KOPT-K1 (cell line): ENCODE data around the gene CTDP1.
"Not testable (repeated sequence)": the region's sequence is repeated elsewhere in the genome, so short reads cannot be mapped to it uniquely, and the experiment has no call there.

Experiments used
- H3K27ac ChIP-seq: fragments of 200-600 bp; sonication (generic); 2 replicates; pipeline ENCODE4 v1.5.1; 2016; ENCODE audit warnings: antibody characterized with exemption, mild to moderate bottlenecking, low read depth, low read length; ENCODE audit not compliant: poor library complexity, severe bottlenecking
- H3K36me3 ChIP-seq: fragments of 200-600 bp; sonication (generic); 2 replicates; pipeline ENCODE4 v1.5.1; 2017; ENCODE audit warnings: antibody characterized with exemption, mild to moderate bottlenecking, low read length, moderate library complexity; ENCODE audit not compliant: insufficient read depth
- H3K9me3 ChIP-seq: fragments of 200-600 bp; sonication (generic); 2 replicates; pipeline ENCODE4 v1.5.1; 2017; ENCODE audit warnings: antibody characterized with exemption, low read length, mild to moderate bottlenecking; ENCODE audit not compliant: insufficient read depth, poor library complexity, severe bottlenecking

CTDP1 gene

DNA sequence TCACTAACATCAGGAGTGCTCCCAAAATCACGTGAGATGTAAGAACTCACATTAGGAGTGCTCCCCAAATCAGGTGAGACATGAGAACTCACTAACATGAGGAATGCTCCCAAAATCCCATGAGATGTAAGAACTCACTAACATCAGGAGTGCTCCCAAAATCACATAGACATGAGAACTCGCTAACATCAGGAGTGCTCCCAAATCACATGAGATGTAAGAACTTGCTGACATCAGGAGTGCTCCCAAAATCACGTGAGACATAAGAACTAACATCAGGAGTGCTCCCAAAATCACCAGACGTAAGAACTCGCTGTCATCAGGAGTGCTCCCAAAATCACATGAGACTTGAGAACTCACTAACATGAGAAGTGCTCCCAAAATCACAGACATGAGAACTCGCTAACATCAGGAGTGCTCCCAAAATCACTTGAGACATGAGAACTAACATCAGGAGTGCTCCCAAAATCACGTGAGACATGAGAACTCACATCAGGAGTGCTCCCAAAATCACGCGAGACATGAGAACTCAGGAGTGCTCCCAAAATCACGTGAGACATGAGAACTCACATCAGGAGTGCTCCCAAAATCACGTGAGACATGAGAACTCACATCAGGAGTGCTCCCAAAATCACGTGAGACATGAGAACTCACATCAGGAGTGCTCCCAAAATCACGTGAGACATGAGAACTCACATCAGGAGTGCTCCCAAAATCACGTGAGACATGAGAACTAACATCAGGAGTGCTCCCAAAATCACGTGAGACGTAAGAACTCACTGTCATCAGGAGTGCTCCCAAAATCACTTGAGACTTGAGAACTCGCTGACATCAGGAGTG, 52.5 kb downstream of the CTDP1 start:
- not testable (repeated sequence) for H3K27ac ChIP-seq, H3K9me3 ChIP-seq
- H3K36me3 ChIP-seq: peaks cover 95% of the 10 kb centered on the region

DNA sequence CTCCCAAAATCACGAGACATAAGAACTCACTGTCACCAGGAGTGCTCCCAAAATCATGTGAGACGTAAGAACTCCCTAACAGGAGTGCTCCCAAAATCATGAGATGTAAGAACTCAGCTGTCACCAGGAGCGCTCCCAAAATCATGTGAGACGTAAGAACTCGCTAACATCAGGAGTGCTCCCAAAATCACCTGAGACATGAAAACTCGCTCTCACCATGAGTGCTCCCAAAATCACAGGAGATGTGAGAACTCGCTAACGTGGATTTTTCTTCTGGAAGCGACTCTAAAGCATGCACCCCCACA, 53.1 kb downstream of the CTDP1 start:
- Histone ChIP-seq H3K27ac (no peak overlapping the region), H3K9me3 (peaks cover 7% of the 10 kb centered on the region), H3K36me3 (peaks cover 95% of the 10 kb centered on the region)

DNA sequence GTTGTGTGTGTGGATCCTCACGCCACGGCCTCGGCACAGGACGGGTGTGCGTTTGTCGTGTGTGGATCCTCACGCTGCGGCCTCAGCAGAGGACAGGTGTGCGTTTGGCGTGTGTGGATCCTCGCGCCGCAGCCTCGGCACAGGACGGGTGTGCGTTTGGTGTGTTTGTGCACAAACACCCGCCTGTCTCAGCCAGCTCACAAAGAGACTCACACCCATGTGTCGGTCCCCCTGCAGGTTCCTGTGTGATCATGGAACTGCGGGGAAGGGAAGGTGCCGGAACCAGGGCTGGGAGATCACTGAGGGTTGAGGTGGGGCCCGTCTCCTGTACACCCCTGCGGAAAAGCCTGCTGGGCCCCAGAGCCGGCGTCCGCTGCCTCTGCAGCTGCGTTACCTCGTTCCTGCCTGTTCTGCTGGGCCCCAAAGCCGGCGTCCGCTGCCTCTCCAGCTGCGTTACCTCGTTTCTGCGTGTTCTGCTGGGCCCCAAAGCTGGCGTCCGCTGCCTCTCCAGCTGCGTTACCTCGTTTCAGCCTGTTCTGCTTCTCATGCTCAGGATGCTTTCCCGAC, 53.6 kb downstream of the CTDP1 start:
- Histone ChIP-seq H3K9me3 (peaks cover 7% of the 10 kb centered on the region), H3K27ac (no peak overlapping the region), H3K36me3 (peaks cover 94% of the 10 kb centered on the region)

DNA sequence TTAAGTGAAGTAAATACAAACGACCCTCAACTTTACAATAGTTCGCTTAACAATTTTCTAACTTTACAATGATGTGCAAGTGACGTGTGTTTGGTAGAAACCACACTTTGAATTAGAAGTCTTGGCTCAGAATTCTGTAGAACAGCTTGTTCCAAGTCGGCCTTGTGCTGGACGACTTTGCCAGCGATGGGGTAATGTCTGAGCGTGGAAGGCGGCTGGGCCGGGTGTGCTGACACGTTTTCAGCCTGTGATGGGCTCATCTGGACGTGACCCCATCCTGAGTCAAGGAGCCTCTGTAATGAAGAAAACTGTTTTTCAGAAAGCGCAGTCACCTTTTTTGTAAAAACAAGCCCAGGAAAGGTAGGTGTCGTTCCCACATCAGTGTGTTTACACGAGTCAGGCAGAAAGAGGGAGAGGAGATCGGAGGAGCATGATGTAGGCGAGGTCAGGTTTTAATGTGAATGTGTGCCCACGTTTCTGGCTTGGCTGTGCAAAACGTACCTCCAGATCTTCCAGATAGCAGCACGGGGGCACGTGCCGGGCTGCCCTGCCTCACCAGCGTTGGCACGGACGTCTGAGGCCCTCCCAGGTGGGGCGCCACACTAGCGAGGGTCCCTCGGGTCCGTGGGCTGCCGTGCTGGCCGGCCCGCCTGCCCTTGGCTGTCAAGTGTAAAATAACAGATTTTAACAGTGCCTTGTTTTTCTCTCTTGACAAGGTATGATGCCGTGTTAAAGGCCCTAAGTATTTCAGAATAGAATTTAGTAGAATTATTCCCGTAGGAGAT, 54.6 kb downstream of the CTDP1 start:
- Histone ChIP-seq H3K27ac (no peak overlapping the region), H3K9me3 (peaks cover 7% of the 10 kb centered on the region), H3K36me3 (peaks cover 94% of the 10 kb centered on the region)

DNA sequence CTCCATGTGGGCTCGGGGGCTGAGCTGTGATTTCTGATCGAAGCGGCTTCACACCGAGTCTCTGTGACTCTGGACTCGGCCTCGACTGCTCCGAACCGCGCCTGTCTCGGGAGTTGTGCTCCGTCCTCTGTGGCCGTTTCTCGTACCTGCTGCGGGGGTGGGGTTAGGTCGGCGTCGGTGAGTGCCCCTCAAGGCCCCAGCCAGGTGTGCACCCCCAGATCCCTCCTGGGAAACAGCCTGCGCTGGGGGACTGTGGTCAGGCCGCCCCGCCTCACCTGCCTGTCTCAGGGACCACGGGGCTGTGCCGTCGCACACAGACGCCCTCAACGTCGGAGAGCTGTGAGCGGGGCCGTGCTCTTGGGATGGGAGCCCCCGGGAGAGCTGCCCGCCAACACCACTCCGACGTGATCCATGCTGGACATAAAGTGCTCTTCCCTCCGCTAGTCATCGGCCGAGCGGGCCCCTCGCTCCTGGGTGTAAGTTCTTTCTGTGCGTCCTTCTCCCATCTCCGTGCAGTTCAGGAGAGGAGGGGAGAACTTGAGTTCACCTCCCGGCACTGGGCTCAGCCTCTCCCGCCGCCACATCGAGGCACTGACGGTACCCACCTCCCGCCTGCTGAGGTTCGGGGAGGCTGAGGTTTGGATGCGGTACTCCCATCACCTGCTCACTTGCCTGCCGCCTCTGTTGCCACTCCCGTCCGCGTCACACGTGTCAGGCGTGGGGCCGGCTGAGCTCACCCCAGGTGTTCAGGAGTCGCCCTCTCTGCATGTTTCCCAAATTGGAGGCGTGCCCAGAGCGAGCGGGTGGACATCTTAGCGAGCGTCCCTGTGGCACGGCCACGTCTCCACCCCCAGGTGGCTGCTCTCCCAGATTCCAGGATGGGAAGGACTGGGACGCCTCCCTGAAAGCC, 55.7 kb downstream of the CTDP1 start:
- Histone ChIP-seq H3K36me3 (peaks cover 91% of the 10 kb centered on the region), H3K27ac (no peak overlapping the region), H3K9me3 (peaks cover 7% of the 10 kb centered on the region)

DNA sequence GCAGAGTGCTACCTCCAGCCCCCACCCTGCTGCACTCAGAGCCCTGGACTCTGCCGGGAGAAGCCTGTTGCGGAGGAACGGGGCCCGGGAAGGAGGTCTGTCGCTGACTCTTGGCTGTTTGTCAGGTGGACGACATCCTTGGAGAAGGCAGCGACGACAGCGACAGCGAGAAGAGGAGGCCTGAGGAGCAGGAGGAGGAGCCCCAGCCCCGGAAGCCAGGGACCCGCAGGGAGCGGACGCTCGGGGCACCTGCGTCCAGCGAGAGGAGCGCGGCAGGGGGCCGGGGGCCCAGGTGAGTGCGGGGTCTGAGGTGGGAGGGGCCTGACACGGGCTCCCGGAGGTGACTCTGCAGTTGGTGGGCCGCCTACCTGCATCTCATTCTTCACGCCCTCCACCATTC, 56.6 kb downstream of the CTDP1 start:
- peaks cover 91% of the 10 kb centered on the region for H3K36me3 ChIP-seq
- no peak overlapping the region for H3K27ac ChIP-seq
- H3K9me3 ChIP-seq: peaks cover 2% of the 10 kb centered on the region

DNA sequence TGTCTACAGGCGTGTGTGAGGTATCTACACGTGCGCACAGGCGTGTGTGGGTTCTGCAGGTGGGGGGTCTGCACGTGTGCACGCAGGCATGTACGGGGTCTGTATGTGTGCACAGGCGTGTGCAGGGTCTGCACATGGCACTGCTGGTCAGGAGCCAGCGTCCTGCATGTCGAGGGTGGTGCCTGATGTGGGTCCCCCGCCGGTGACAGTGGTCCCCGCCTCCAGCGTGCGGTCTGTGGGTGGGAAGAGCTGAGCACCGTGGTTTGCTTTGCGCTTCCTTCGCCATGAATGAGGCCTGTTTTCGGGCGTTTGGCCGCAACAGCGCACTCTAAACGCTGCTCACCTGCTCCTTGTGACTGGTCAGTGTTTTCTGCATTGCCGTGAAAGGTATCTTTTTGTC, 57.2 kb downstream of the CTDP1 start:
- no peaks in the 10 kb centered on the region for H3K9me3 ChIP-seq
- H3K27ac ChIP-seq: no peak overlapping the region
- peaks cover 91% of the 10 kb centered on the region for H3K36me3 ChIP-seq

DNA sequence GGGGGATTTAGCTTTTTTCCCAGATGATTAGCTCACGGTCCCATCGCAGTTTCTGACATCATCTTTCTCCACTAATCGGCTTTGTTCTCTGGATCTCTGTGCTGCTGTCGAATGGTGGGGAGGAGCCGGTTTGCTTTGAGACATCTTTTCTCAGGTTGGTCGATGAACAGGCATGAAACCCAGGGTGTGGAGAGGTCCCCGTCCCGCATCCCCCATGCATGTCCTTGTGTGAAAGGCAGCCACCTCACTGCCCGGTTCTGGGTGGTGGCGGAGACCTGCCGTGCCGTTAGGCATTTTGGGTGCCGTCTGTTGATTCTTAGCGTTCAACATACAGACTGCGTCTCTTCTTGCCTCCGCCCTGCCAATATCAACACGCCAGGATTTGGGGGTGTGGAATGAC, 57.8 kb downstream of the CTDP1 start:
- H3K27ac ChIP-seq: no peak overlapping the region
- peaks cover 91% of the 10 kb centered on the region for H3K36me3 ChIP-seq
- no peaks in the 10 kb centered on the region for H3K9me3 ChIP-seq

DNA sequence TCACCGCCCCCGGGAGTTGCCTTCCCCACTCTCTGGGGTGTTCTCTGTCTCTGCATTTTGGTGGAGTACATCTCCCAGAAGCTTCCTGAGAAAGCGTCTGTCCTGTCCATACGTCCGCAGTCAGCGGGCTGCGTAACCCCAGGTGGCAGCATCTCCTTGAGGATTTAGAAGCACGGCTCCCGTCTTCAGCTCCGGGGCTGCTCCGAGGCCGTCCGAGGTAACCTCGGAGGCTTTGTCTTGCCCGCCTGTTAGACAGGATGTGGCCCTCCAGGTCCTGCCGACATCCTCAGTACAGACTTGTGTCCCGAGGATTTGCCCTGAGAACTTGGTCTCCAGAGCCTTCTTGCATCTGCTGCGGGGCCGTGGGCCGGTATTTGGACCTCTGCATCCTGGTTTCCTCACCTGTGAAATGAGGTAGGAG, 58.4 kb downstream of the CTDP1 start:
- Histone ChIP-seq H3K27ac (no peak overlapping the region), H3K9me3 (no peaks in the 10 kb centered on the region), H3K36me3 (peaks cover 88% of the 10 kb centered on the region)

DNA sequence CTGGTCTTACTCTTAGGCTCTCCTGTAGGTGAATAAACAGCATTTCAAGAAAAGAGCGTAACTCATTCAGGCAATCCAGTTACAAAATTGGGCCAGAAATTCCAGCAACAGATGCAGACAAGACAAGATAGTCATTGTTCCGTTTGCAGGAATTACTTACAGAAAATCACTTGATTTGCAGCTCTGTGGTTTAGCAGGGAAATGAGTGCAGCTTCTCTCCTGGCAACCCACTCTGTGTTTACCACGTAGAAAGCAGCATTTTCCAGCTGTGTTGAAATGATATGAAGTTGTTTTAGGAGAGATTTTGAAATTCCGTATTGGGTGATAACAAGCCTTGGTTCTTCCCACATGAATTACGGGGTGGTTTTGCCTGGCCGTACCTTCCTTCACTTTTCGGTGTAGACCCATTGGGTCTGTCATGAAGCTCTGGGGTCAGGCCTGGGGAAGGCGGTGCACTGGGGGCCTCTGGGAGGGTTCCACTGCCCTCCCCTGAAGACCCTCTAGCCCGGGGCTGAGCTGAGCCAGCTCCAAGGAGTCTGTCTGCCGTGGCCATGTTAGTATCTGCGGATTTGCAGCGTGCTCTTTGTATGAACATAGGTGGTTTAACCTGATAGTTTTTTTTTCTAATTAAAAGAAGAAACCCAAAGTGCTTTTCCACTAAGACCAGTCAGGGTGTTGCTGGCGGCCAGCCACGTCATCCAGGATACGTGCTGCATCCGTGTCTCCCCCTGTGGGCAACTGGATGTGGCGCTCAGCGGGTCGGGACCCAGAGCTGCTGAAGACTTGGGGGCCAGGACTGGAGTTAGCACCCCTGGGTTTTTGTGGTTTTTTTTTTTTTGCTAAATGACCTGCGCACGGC, 59.2 kb downstream of the CTDP1 start:
- H3K36me3 ChIP-seq: peaks cover 92% of the 10 kb centered on the region
- no peaks in the 10 kb centered on the region for H3K9me3 ChIP-seq
- H3K27ac ChIP-seq: no peak overlapping the region

DNA sequence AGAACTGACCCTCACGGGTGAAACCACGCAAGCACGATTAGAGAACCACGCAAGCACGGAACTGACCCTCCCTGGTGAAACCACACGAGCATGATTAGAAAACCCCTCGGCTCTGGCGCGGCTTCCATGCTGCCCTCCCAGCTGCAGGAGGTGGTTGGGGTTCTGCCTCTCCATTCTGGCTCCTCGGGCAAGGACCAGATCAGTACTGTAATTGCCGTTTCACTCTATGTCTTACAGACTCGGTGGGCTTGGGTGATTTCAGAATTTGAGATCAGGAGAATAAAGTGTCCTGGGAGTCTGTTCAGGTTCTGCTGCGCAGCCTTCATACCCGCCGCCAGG, 59.8 kb downstream of the CTDP1 start:
- H3K36me3 ChIP-seq: peaks cover 91% of the 10 kb centered on the region
- no peak overlapping the region for H3K27ac ChIP-seq
- H3K9me3 ChIP-seq: no peaks in the 10 kb centered on the region

DNA sequence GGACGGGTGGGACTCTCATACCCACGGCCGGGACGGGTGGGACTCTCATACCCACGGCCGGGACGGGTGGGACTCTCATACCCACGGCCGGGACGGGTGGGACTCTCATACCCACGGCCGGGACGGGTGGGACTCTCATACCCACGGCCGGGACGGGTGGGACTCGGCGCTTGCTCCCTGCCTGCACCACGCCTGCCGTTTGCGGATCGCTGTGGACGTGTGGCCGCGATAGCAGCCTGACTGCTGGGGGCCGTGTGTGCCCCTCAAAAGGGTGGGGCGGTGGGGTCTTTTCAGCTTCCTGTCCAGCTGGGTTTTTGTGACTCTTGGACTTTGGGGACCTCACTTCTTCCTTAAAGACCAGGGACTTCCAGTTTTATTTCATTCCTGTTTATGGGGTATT, 60.4 kb downstream of the CTDP1 start:
- H3K9me3 ChIP-seq, H3K27ac ChIP-seq: not testable (repeated sequence)
- H3K36me3 ChIP-seq: peaks cover 90% of the 10 kb centered on the region

DNA sequence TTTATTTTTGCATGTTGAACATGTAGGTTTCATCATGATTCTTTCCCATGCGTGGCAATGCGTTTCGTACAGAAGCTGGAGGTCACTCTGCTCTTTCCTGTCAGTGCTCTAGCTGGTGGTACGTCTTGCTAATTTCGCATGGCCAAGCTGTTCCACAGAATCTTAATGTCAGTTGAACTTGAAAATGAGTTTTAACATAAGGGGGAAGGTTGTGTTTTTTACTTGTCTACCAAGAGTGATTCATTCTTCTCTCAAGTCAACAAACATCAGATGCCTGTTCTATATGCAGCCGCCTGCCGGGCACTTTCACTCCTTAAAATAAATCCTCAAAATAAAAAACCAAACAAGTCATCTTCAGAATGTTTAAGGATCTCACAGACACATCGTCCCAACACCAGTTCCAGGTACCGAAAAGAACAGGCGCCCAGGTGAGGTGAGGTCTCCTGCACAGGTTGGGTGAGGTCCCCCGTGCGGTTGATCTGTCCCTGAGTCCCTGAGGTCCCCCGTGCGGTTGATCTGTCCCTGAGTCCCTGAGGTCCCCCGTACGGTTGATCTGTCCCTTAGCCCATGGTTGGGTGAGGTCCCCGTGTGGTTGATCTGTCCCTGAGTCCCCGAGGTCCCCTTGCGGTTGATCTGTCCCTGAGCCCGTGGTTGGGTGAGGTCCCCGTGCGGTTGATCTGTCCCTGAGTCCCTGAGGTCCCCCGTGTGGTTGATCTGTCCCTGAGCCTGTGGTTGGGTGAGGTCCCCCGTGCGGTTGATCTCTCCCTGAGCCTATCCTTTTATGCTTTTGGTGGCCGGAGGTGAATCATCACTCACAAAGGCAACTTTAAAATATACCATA, 61.1 kb downstream of the CTDP1 start:
- Histone ChIP-seq H3K36me3 (peaks cover 83% of the 10 kb centered on the region), H3K9me3 (no peaks in the 10 kb centered on the region), H3K27ac (no peak overlapping the region)

DNA sequence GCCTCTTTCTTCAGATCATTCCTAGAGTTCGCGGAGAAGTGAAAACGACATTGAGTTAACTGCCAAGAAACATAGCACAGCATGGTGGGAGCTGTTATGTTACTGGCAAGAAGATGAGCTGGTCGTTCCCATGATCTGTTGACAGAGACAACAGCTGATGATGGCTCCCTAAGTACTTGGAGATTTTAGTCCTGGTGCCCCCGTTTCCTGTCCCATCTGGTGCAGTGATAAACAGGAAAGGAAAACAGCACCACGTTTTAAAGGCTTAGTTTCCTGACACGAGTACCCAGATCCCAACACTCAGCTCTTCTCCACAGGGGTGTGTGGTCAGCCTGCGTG, 61.7 kb downstream of the CTDP1 start:
- H3K36me3 ChIP-seq: peaks cover 77% of the 10 kb centered on the region
- H3K9me3 ChIP-seq: no peaks in the 10 kb centered on the region
- no peak overlapping the region for H3K27ac ChIP-seq
